ENCODE results near the gene EMB. TPM values are rescaled to one million over a fixed set of nuclear protein-coding genes. Genes with fewer than 3 reads are reported as not detected.

EMB gene
- total and polyA plus RNA-seq, 4 donors: 7.6 to 25.1 (median 16.9) TPM

GRCh38 chr5:50359187-50359586, 81.9 kb downstream of the EMB start:
- DNase-seq: no peak
- no peak overlapping the region for H3K27ac ChIP-seq (ENCODE audit: low read depth in 1 of 2, low read length in 1 of 2)
- H3K9me3 ChIP-seq (ENCODE audit: control insufficient read depth in 4 of 4, insufficient read depth in 3 of 4, low read length in 3 of 4): no peaks in the 10 kb centered on the region
- H3K36me3 ChIP-seq (ENCODE audit: control insufficient read depth in 4 of 4, insufficient read depth in 4 of 4, low read length in 4 of 4): no peaks in the 10 kb centered on the region
- no peak for TF ChIP-seq CTCF (IDR thresholded peaks at IDR 0.05; ENCODE audit: control extremely low read depth, extremely low read depth)
- ATAC-seq (ENCODE audit: insufficient read depth, low FRiP score): no peak
- no peak overlapping the region for H3K4me3 ChIP-seq
- no peaks in the 10 kb centered on the region for H3K4me1 ChIP-seq (ENCODE audit: control insufficient read depth in 5 of 5, insufficient read depth in 5 of 5, low read length in 5 of 5)
- no peak overlapping the region for H3K9ac ChIP-seq (ENCODE audit: insufficient read depth in 1 of 2, low read length in 2 of 2)
- no peaks in the 10 kb centered on the region for H3K27me3 ChIP-seq (ENCODE audit: control insufficient read depth in 3 of 3, insufficient read depth in 3 of 3, low read length in 2 of 3)

- H3K36me3 ChIP-seq (ENCODE audit: control insufficient read depth in 4 of 4, insufficient read depth in 4 of 4, low read length in 4 of 4): no peaks in the 10 kb centered on the region
- H3K9me3 ChIP-seq (ENCODE audit: control insufficient read depth in 4 of 4, insufficient read depth in 3 of 4, low read length in 3 of 4): no peaks in the 10 kb centered on the region
- H3K27me3 ChIP-seq (ENCODE audit: control insufficient read depth in 3 of 3, insufficient read depth in 3 of 3, low read length in 2 of 3): no peaks in the 10 kb centered on the region
- H3K9ac ChIP-seq (ENCODE audit: insufficient read depth in 1 of 2, low read length in 2 of 2): no peak overlapping the region
- H3K4me3 ChIP-seq: no peak overlapping the region
- DNase-seq (no peak), ATAC-seq (ENCODE audit: insufficient read depth, low FRiP score) (no peak)
- no peaks in the 10 kb centered on the region for H3K4me1 ChIP-seq (ENCODE audit: control insufficient read depth in 5 of 5, insufficient read depth in 5 of 5, low read length in 5 of 5)
- TF ChIP-seq CTCF (IDR thresholded peaks at IDR 0.05; ENCODE audit: control extremely low read depth, extremely low read depth): no peak
- WGBS, 2 donors: 75 to 89% methylated on average over 2 of the region's 2 CpGs
- no peak overlapping the region for H3K27ac ChIP-seq (ENCODE audit: low read depth in 1 of 2, low read length in 1 of 2)
These were observed 88.7 kb downstream of the EMB start for GRCh38 chr5:50352382-50352781.

Other genes starting within 250 kb of the EMB start
- gene PARP8, start 225.3 kb upstream of the EMB start, total RNA-seq: 10 to 100 TPM; 33.3 to 59.4 TPM
- gene PARP8, start 225.3 kb upstream of the EMB start, polyA plus RNA-seq: 10 to 100 TPM; 11.6 to 17.2 TPM

Data from lung (tissue), 12 donors.